Suprapubic skin (tissue), 4 donors: ENCODE measurements around the gene FOXF1. TPM values are rescaled to one million over a fixed set of nuclear protein-coding genes. Genes with fewer than 3 reads are reported as not detected.

ENCODE experiments used
- DNase-seq, 2 donors: peaks; one replicate each; pipeline ENCODE4 v3.0.0-alpha.2; 2019; ENCODE audit warnings: low spot score in 2 of 2
- H3K27ac ChIP-seq: fragments of 200-600 bp; sonication (generic); one replicate; pipeline ENCODE4 v1.5.1; 2019
- H3K27me3 ChIP-seq: fragments of 200-600 bp; sonication (generic); one replicate; pipeline ENCODE4 v1.5.1; 2019
- H3K36me3 ChIP-seq: fragments of 200-600 bp; sonication (generic); one replicate; pipeline ENCODE4 v1.5.1; 2019
- H3K4me1 ChIP-seq: fragments of 200-600 bp; sonication (generic); one replicate; pipeline ENCODE4 v1.5.1; 2019
- H3K4me3 ChIP-seq: fragments of 200-600 bp; sonication (generic); one replicate; pipeline ENCODE4 v1.5.1; 2019; ENCODE audit warnings: mild to moderate bottlenecking
- H3K9me3 ChIP-seq: fragments of 200-600 bp; sonication (generic); one replicate; pipeline ENCODE4 v1.5.1; 2019
- CTCF ChIP-seq, 2 donors: fragments of 200-600 bp in 1 of 2; fragments of 450-650 bp in 1 of 2; sonication (generic) in 1 of 2; IDR thresholded peaks; one replicate each; pipeline ENCODE4 v1.5.1; 2016 to 2019; ENCODE audit warnings: antibody characterized with exemption in 2 of 2, mild to moderate bottlenecking in 1 of 2, moderate library complexity in 1 of 2
- EP300 ChIP-seq: sonication (generic); formaldehyde crosslinking; IDR thresholded peaks from one replicate; pipeline ENCODE4 v1.6.1; 2017; ENCODE audit warnings: antibody characterized with exemption
- POLR2A ChIP-seq, 2 donors: fragments of 450-650 bp; IDR thresholded peaks; one replicate each; pipeline ENCODE4 v1.6.1; 2017; ENCODE audit warnings: antibody characterized with exemption in 2 of 2, mild to moderate bottlenecking in 2 of 2, moderate library complexity in 2 of 2
- POLR2AphosphoS5 ChIP-seq, 3 donors: sonication (generic); formaldehyde crosslinking; IDR thresholded peaks; one replicate each; pipeline ENCODE4 v1.6.1; 2017; ENCODE audit warnings: antibody characterized with exemption in 3 of 3
- WGBS: methylation state at CpG from one replicate; pipeline ENCODE4 v1.1.5; 2018; 5-methylcytosine and 5-hydroxymethylcytosine counted together
- total RNA-seq, 4 donors: library from RNA; depleted of rRNA; stranded (reverse); fragments of >200 nt; gene quantifications; one replicate each; pipeline ENCODE4 v1.1.0, GENCODE V29; 2016

FOXF1 gene
- total RNA-seq, 4 donors from 2014 or later = 0.11 to 0.59 (median 0.21) TPM; not detected in 1

GRCh38 chr16:86492267-86492960 is 17.9 kb upstream of the FOXF1 start:
- H3K36me3 ChIP-seq = no peaks in the 10 kb centered on the region
- H3K4me1 ChIP-seq = peaks cover 7% of the 10 kb centered on the region
- no peak for DNase-seq
- no peak overlapping the region for H3K27ac ChIP-seq
- TF ChIP-seq POLR2A (IDR thresholded peaks at IDR 0.05) (no peak), EP300 (no peak), POLR2AphosphoS5 (IDR thresholded peaks at IDR 0.05) (no peak), CTCF (IDR thresholded peaks at IDR 0.05) (no peak)
- H3K9me3 ChIP-seq = no peaks in the 10 kb centered on the region
- no peak overlapping the region for H3K4me3 ChIP-seq
- peaks cover 99% of the 10 kb centered on the region for H3K27me3 ChIP-seq
- 47% methylated on average over 4 of the region's 4 CpGs for WGBS

GRCh38 chr16:86492961-86493629 is 17.2 kb upstream of the FOXF1 start:
- WGBS = 52% methylated on average over 6 of the region's 9 CpGs
- Histone ChIP-seq H3K27ac (no peak overlapping the region), H3K27me3 (peaks cover 100% of the 10 kb centered on the region), H3K9me3 (no peaks in the 10 kb centered on the region), H3K4me3 (no peak overlapping the region), H3K4me1 (peaks cover 11% of the 10 kb centered on the region), H3K36me3 (no peaks in the 10 kb centered on the region)
- no peak for DNase-seq
- TF ChIP-seq POLR2A (IDR thresholded peaks at IDR 0.05) (no peak), POLR2AphosphoS5 (IDR thresholded peaks at IDR 0.05) (no peak), CTCF (IDR thresholded peaks at IDR 0.05) (no peak), EP300 (no peak)

- Histone ChIP-seq H3K27me3 (peaks cover 100% of the 10 kb centered on the region), H3K36me3 (no peaks in the 10 kb centered on the region), H3K27ac (no peak overlapping the region), H3K4me3 (no peak overlapping the region), H3K4me1 (peaks cover 21% of the 10 kb centered on the region), H3K9me3 (no peaks in the 10 kb centered on the region)
- no peak for DNase-seq
- 19% methylated on average over 9 of the region's 22 CpGs for WGBS
- no peak for TF ChIP-seq POLR2AphosphoS5 (IDR thresholded peaks at IDR 0.05)
- no peak for TF ChIP-seq CTCF (IDR thresholded peaks at IDR 0.05)
- TF ChIP-seq POLR2A (IDR thresholded peaks at IDR 0.05) = no peak
- no peak for TF ChIP-seq EP300
These were observed 16.2 kb upstream of the FOXF1 start for GRCh38 chr16:86494039-86494564.

- TF ChIP-seq POLR2A (IDR thresholded peaks at IDR 0.05) = no peak
- TF ChIP-seq POLR2AphosphoS5 (IDR thresholded peaks at IDR 0.05) = no peak
- no peak for TF ChIP-seq CTCF (IDR thresholded peaks at IDR 0.05)
- peak; percentile 37 for TF ChIP-seq EP300
- Histone ChIP-seq H3K4me3 (no peak overlapping the region), H3K36me3 (no peaks in the 10 kb centered on the region), H3K9me3 (no peaks in the 10 kb centered on the region), H3K27ac (no peak overlapping the region), H3K27me3 (peaks cover 100% of the 10 kb centered on the region), H3K4me1 (peaks cover 23% of the 10 kb centered on the region)
- WGBS = 8% methylated on average over 49 of the region's 54 CpGs
- DNase-seq = no peak
These were observed 15.6 kb upstream of the FOXF1 start for GRCh38 chr16:86494565-86495356.

- H3K9me3 ChIP-seq = no peaks in the 10 kb centered on the region
- H3K27me3 ChIP-seq = peaks cover 100% of the 10 kb centered on the region
- DNase-seq = no peak
- no peaks in the 10 kb centered on the region for H3K36me3 ChIP-seq
- 24% methylated on average over 10 of the region's 10 CpGs for WGBS
- no peak for TF ChIP-seq EP300
- H3K4me1 ChIP-seq = peaks cover 23% of the 10 kb centered on the region
- H3K4me3 ChIP-seq = no peak overlapping the region
- H3K27ac ChIP-seq = no peak overlapping the region
These were observed 15.0 kb upstream of the FOXF1 start for GRCh38 chr16:86495357-86495701.
